HG02885 (cell line): ENCODE measurements around the gene PDE6D.

ENCODE experiments used
- ATAC-seq: cut with Tn5 transposase; IDR thresholded peaks from one replicate; pipeline ENCODE4 v1.9.1; 2021; ENCODE audit warnings: mild to moderate bottlenecking; ENCODE audit not compliant: unreplicated experiment, poor library complexity

Gene PDE6D

DNA sequence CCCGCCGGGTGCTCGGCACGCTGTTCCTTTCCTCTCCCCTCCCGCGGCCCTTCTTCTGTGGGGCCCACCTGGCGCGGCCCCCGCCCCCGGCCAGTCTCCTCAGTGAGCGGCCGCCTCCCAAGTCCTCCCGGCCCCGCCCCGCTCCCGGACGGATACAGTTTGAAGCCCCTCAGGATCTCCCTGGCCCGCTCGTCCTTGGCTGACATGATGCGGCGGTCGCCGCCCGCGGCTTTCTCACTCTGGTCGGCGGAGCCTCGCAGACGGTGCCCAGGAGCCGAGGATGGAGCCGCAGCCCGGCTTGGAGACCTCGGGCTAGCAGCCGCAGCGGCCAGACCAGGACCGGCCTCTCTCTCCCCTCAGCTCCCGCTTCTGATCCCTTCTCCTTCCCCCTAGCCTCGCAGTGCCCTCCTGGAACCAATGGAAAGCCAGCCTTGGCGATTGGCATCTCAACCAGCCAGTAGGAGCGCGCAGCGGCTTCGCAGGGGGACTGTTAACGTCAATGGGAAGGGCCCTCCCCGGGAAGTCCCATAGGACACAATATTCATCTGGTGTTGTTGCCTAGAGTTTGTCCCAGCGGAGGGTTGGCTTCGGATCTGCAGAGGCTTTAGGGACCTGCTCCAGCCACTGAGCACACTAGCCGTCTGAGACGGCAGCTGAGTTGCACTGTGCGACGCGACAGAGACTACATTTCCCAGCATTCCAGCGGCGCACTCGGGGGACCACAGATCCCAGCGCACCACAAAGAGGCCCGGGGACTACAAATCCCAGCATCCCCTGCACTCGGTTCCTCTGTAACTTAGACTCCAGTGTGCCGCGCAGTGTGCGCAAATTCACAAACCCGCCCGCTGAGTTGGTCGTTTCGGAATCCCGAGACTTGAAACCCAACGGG, at the start of gene PDE6D:
TSS of gene PDE6D (minus strand) at position 374 of the 889 bp plus-strand sequence. CDS start at position 206, 168 bp downstream.
- peak; percentile 86 for ATAC-seq

- ATAC-seq, result no peak
Measured at GRCh38 chr2:231821908-231822307, 40.8 kb upstream of the PDE6D start.

- ATAC-seq, result no peak
Measured at GRCh38 chr2:231820786-231821303, 39.8 kb upstream of the PDE6D start.

DNA sequence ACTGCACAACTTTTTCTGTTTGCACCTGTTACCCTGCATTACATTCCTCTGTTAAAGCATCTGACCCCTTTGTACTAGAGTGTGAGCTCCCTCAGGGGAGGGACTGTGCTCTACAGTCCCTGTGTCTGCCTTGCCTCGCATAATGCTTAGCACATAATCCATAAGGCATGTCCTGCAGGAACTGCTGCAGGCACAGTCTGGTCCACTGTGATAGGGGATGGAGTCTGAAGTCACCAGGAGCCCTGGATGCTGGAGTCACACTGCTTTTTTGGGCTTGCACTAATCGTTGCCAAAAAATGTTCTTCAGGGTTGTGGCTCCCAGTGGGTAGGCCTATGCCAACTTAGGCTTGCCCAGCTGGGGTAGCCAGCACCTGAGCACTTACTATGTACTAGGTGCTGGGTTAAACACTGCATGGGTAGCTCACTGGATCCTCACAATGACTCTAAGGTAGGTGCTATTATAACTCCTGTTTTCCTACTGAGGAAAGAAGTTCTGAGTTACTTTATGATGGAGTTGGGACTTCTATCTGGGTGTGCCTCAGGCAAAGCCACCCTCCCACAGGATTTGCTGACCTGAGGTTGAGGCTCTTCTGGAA, 38.5 kb upstream of the PDE6D start:
- ATAC-seq, result no peak

DNA sequence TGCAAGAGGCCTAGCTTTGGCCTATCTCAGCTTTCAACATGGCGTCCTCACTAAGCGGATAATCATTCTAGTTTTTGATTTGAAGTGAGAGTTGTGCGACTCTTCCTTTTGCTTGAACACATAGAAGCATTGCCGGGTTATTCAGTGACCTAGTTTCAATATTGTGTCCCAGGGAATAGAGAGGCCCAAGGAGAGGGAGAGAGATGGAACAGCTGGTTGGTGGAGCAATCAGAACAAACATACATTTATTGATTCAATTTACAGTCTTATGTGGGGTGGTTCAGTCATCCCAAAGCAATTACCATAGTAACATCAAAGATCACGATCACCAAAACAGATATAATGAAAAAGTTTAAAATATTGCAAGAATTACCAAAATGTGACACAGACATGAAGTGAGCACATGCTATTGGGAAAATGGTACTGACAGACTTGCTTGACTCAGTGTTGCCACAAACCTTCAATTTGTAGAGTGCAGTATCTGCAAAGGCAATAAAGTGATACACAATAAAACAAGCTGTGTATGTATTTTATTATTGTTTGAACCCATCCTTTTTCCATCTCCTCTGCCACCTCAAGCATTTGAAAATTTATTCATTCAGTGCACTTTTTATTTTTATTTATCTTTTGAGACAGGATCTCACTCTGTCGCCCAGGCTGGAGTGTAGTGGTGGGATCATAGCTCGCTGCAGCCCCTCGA, 35.4 kb upstream of the PDE6D start:
- ATAC-seq, result no peak

GRCh38 chr2:231810905-231811304, 29.8 kb upstream of the PDE6D start:
- ATAC-seq, result no peak

DNA sequence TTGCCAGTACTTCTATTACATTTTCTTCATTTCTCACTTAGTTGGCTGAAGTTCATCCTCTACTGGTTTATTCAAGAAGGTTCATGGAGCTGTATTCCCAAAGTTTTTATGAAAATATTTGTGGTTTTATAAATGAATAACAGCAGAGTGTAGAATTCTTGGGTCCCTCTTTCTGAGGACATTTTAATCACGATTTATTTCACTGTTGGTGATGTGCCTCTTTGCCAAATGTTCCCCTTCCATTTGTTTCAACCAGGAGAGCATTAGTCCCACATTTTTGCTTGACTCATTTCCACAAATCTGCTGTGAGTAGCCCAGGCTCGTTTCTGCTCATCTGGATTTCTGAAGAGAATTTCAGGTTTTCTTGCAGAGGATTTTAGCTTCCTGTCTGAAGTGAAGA, 25.9 kb upstream of the PDE6D start:
- ATAC-seq, result no peak

- ATAC-seq, result no peak
Measured at GRCh38 chr2:231803501-231804138, 22.5 kb upstream of the PDE6D start.

GRCh38 chr2:231800493-231801091, 19.5 kb upstream of the PDE6D start:
- ATAC-seq, result no peak

GRCh38 chr2:231795525-231796327, 14.6 kb upstream of the PDE6D start:
- no peak for ATAC-seq

DNA sequence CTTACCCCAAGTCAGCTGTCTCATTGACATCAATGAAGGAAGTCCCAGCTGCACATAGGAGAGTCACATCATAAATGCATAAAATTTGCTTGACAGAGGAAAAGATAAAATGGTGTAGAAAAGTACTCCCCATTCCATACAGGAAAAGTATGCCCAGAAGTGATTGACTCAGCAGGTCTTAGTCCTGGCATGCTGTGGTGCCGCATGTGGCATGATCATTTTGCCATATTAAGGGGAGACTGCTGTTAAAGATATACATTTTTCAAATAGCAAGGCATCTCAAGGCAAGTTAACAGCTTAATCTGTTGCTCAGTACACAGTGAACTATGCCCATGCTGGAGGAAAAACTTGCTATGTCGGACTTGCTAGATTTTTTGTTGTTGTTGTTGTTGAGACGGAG, 13.3 kb upstream of the PDE6D start:
- no peak for ATAC-seq

DNA sequence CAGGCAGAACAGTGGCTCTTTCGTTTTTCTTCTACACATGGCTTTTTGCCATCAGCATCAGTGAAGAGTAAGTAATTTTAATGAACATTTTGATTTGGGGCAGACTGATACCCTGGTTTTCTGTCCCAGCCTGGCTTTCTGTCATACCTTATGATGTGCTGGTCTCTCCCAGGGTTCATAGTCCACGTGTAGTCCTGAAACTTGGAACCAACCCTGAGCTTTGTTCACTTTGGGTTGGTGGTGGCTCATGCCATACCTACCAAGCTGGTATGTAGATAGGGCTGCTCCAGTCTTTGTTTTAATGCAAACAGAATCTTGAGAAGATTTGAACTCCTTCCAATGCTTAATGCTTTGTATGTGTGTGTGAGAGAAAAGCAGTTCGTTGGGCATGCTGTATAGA, 10.0 kb upstream of the PDE6D start:
- no peak for ATAC-seq

DNA sequence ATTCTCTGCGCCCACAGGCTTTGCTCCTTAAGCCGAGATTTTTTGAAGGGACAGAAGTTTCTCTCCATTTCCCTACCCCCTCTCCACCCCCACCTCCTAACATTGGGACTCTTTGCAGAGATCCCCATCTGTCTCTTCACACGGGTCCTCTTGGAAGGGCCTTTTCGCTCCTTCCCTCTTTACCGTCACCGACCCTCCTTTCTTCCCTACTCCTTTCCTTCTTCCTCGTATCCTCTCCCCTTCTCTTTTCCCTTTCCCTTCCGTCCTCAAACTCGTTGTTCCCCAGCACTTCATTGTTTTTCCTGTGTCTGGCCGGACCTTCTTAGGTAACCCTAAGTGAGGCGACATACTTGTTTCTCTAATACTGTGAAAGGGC, 5.8 kb upstream of the PDE6D start:
- peak; percentile 2 for ATAC-seq

GRCh38 chr2:231786177-231786916, 5.3 kb upstream of the PDE6D start, which contains the start of gene COPS7B:
COPS7B (plus strand) TSS chr2:231786445; CDS start chr2:231788571, 2,126 bp downstream.
- peak; percentile 68 for ATAC-seq

GRCh38 chr2:231785822-231786176, 4.7 kb upstream of the PDE6D start:
- ATAC-seq, result no peak

- no peak for ATAC-seq
Measured at GRCh38 chr2:231785413-231785812, 4.3 kb upstream of the PDE6D start.

DNA sequence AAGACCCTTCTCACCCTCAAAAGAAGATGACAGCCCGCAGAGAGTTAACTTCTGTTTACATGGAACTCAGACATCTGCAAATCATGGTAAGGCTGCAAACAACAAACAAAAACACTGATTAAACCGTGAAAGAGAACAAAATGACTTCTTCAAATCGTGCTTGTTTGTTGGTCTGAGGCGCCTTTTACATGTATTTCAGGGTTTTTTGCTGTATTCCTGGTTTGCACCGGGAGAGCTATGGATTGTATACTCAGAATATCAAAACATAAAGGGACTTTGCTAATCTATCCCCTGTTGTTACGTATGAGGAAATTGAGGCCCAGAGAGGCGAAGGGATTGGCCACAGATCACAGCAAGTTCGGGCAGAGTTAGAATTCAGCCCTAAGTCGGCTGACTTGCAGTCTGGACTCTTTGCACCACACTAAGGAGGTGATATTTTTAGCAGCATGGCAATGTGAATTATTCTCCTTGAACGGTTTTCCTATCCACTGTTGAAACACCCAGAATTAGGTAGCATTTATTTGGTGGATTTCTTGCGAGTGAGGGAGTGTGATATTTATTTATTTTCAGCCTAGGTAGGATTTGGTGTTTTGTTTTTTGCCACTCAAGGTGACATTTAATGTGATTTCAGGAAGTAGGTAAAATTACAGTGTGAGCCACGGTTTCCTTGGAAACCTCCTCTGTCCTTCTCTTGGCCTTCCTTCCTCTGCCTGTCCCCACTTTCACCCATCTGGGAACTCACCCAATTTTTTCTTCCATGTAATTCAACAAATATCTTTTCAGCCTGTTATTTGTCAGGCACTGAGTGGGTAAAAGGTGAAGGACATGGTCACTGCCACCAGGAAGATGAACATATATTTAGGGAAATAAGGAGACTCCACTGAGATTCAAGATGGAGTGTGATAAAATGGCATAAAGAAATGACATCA, 980 bp upstream of the PDE6D start:
- no peak for ATAC-seq
